ENCODE data around the gene F12. TPM values are rescaled to one million over a fixed set of nuclear protein-coding genes. Genes with fewer than 3 reads are reported as not detected.
A peak's percentile ranks its signal among the peaks of the same experiment; 100 is the strongest.

The F12 gene
- total and polyA plus RNA-seq, 2 of the 8 experiments (the other 6 are each of a cell fraction or from before 2014, with no cell fraction given) = 6.5 to 7.8 TPM

- TF ChIP-seq E2F6 (IDR thresholded peaks at IDR 0.05) = peak; percentile 72
- no peak for TF ChIP-seq CBX5 (IDR thresholded peaks at IDR 0.05; ENCODE audit: low read depth, low read length)
- TF ChIP-seq RBBP5 (IDR thresholded peaks at IDR 0.05; ENCODE audit: borderline replicate concordance, low read depth, low read length) = peak; percentile 80
- TF ChIP-seq POLR2AphosphoS5 (IDR thresholded peaks at IDR 0.05; ENCODE audit: low read depth, low read length) = peak; percentile 82
- TF ChIP-seq SIRT6 (IDR thresholded peaks at IDR 0.05; ENCODE audit: low read length) = no peak
- no peak for TF ChIP-seq ATF3 (IDR thresholded peaks at IDR 0.05; ENCODE audit: insufficient read depth, low read depth, low read length)
- TF ChIP-seq SP1 (IDR thresholded peaks at IDR 0.05; ENCODE audit: low read depth, low read length) = peak; percentile 97
- TF ChIP-seq TAF1 (IDR thresholded peaks at IDR 0.05; ENCODE audit: low read depth, low read length) = peak; percentile 77
- no peak for TF ChIP-seq CBX8 (IDR thresholded peaks at IDR 0.05; ENCODE audit: borderline replicate concordance, low read depth, low read length)
- TF ChIP-seq CTBP2 (IDR thresholded peaks at IDR 0.05; ENCODE audit: borderline replicate concordance, insufficient read depth, insufficient read length, low read length) = no peak
- TF ChIP-seq CTCF (IDR thresholded peaks at IDR 0.05; ENCODE audit: control extremely low read depth in 1 of 3, insufficient read depth in 1 of 3, low read depth in 1 of 3, low read length in 3 of 3) = no peak
- no peak for TF ChIP-seq EZH2 (IDR thresholded peaks at IDR 0.05; ENCODE audit: low read depth, low read length, severe bottlenecking)
- TF ChIP-seq CHD1 (IDR thresholded peaks at IDR 0.05; ENCODE audit: low read depth, low read length) = no peak
- peak; percentile 69 for TF ChIP-seq ASH2L (IDR thresholded peaks at IDR 0.05; ENCODE audit: low read length)
- no peak for TF ChIP-seq FOSL1 (IDR thresholded peaks at IDR 0.05; ENCODE audit: insufficient read depth, low read depth, low read length)
- peak; percentile 98 for TF ChIP-seq SRF (IDR thresholded peaks at IDR 0.05; ENCODE audit: low read depth, low read length)
- TF ChIP-seq BRCA1 (IDR thresholded peaks at IDR 0.05; ENCODE audit: low read depth, low read length) = no peak
- no peak for TF ChIP-seq RFX5 (IDR thresholded peaks at IDR 0.05; ENCODE audit: borderline replicate concordance, low read depth, low read length)
- TF ChIP-seq SAP30 (IDR thresholded peaks at IDR 0.05; ENCODE audit: insufficient read depth, insufficient replicate concordance, low read length) = no peak
- TF ChIP-seq KDM4A (IDR thresholded peaks at IDR 0.05; ENCODE audit: low read depth, low read length, severe bottlenecking) = peak; percentile 71
- no peak for TF ChIP-seq HDAC6 (IDR thresholded peaks at IDR 0.05; ENCODE audit: low read depth, low read length)
Measured at GRCh38 chr5:177425801-177426565, 16.6 kb upstream of the F12 start (continued).
